HG02981 (cell line): Measurements from ENCODE around the gene TMEM231.
"Not testable (repeated sequence)": the region's sequence is repeated elsewhere in the genome, so short reads cannot be mapped to it uniquely, and the experiment has no call there.

Experiments
- ATAC-seq: cut with Tn5 transposase; IDR thresholded peaks from one replicate; pipeline ENCODE4 v1.9.1; 2021; ENCODE audit warnings: mild to moderate bottlenecking, moderate library complexity; ENCODE audit not compliant: unreplicated experiment

Gene TMEM231

DNA sequence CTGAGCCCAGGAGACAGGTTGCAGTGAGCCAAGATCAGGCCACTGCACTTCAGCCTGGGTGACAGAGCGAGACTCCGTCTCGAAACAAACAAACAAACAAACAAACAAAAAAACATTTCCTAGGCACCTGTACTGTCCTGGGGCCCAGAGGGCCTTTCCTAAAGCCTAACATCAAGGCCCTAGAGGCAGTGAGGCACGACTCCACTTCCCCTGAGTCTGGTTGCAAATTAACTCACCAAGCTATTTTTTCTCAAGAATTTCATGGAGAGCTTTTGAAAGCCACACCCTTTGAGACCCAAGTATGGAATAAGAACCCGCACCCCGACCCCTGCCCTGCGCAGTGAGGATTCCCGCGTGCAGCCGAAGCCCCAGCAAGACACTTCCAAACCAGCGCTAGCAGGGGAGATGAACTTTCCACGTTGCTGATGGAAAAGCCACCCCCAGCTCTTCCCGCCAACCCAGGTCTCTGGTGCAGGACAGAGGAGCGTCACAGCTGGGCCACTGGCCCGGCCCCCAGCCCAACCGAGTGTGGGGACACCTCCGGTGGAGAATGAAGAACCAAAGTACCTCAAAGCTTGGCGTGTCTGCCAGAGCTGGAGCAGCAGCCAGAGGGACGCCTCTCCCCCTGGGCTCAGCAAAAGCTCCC, 21.4 kb downstream of the TMEM231 start:
- ATAC-seq, result no peak

- no peak for ATAC-seq
These were observed 23.3 kb downstream of the TMEM231 start for GRCh38 chr16:75532791-75533190.

GRCh38 chr16:75532142-75532765, 23.8 kb downstream of the TMEM231 start:
- ATAC-seq, result no peak

- no peak for ATAC-seq
These were observed 26.1 kb downstream of the TMEM231 start for GRCh38 chr16:75529959-75530358.

GRCh38 chr16:75529056-75529905, 26.8 kb downstream of the TMEM231 start:
- ATAC-seq, result no peak

DNA sequence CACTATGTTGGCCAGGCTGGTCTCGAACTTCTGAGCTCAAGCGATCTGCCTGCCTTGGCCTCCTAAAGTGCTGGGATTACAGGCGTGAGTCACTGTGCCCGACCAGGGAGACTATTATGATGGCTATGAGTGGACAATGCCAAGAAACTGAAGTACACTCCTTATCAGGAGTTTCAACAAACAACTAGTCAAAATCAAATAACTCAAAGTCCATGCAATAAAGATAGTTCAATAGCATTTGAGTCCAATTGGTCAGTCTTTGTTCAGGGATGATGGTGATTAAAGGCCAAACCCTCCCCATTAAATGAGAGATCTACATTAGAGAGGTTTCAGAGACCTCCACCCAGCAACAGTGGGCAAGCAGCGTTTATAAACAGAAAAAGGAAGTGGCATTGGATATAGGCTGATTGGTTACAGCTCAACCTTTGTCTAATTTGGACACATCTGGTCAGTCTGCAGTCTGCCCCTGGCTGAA, 28.2 kb downstream of the TMEM231 start:
- no peak for ATAC-seq

GRCh38 chr16:75526032-75526790, 29.8 kb downstream of the TMEM231 start:
- no peak for ATAC-seq

GRCh38 chr16:75519175-75519574, 36.9 kb downstream of the TMEM231 start:
- no peak for ATAC-seq

GRCh38 chr16:75516189-75516966, 39.7 kb downstream of the TMEM231 start:
- ATAC-seq, result peak; percentile 12

DNA sequence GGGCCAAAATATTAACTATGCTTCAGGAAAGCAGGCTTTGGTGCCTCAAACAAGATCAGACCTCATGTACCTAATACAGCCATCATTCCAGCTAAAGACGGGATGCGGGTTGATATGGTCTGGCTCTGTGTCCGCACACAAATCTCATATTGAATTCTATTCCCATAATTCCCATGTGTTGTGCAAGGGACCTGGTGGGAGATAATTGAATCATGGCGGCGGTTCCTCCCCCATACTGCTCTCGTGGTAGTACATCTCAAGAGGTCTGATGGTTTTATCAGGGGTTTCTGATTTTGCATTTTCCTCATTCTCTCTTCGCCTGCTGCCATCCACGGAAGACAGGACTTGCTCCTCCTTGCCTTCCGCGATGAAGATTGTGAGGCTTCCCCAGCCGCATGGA, 41.8 kb downstream of the TMEM231 start:
- no peak for ATAC-seq

GRCh38 chr16:75506574-75506973, 49.5 kb downstream of the TMEM231 start:
- ATAC-seq, result no peak

DNA sequence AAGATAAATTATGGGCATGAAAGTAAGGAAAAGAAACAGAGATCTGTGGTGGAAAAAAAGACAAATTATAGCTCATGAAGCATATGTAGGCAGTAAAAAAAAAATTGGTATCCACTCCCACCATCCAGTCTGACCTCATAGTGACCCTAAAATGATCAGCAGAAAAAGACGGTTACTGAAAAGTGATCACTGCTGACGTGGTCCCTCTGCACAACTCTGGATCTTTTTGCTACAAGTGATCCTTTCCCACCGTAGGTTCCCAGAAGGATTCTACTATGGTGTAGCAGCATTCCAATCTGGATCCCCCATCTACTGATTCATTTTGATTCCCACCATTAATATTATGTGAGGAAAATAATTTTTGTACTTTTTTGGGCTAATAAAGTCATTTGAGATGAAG, 49.9 kb downstream of the TMEM231 start:
- no peak for ATAC-seq

GRCh38 chr16:75503801-75504200, 52.3 kb downstream of the TMEM231 start:
- ATAC-seq, result no peak

- ATAC-seq, result no peak
These were observed 53.0 kb downstream of the TMEM231 start for GRCh38 chr16:75502916-75503605.

DNA sequence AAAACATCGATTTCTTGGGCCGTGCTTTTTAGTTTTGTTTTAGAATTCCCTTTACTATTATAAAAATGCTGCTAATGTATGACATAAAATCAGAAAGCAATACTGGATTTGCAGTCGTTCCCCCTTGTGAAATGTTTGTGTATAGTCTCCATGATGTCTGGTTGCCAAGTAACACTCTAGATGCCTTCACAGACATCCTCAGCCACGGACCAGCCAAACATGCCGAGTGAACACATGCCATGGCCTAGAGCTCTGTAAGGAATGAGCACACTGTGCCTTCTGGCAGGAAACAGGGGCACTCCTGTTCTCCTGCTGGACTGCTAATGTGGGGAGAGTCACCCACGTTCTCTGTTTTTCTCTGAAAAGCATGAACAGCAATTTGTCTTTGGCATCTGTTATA, 54.2 kb downstream of the TMEM231 start:
- not testable (repeated sequence) for ATAC-seq

DNA sequence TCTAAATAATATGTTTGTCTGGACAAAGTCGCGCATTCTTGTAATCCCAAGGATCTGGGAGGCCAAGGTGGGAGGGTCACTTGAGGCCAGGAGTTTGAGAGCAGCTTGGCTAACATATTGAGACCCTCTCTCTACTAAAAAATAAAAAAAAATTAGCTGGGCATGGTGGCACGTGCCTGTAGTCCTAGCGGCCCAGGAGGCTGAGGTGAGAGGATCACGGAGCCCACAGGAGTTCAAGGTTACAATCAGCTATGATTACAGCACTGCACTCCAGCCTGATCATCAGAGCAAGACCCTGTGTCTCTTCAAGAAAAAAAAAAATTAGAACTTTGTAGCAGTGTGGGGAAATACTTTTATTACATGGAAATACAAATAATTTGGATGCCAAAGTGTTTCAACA, 54.7 kb downstream of the TMEM231 start:
- no peak for ATAC-seq

- ATAC-seq, result not testable (repeated sequence)
These were observed 57.3 kb downstream of the TMEM231 start for GRCh38 chr16:75498605-75499322.

GRCh38 chr16:75497558-75497957, 58.5 kb downstream of the TMEM231 start:
- no peak for ATAC-seq

DNA sequence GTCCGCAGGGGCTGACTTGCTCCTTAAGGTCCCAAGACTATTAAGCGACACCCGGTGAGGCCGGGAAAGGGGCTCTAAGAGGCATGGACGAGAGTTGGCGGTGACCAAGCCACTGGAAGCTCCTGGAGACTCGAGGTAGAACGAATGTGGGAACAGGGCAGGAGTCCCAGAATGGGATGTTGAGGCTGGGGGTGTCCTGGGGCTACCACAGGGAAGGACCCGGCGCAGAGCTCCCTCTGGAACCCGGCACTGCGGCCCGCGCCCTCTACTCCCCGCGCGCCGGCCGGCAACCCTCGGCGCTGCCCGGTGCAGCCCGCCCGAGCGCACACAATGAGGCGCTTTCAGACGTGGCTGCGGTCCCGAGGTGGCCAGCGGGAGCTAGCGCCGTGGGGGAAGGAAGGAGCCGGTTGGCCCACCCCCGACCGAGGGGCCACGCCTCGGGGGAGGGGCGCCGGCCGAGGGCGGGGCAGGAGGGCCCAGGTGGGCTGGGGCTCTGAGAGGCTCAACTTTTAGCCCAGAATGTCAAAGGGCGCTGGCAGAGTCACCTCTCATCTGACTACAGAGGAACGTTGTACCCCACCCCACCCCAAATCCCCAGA, 60.9 kb downstream of the TMEM231 start, which contains the start of gene CHST6:
TSS of gene CHST6 (minus strand) at position 366 of the 599 bp plus-strand sequence. CDS start 15,613 bp downstream, outside the sequence.
- peak; percentile 62 for ATAC-seq
